Kidney glomerular epithelial cell (primary cell): Measurements from ENCODE around the gene TBL2.
A peak's percentile ranks its signal among the peaks of the same experiment; 100 is the strongest.
"Not testable (repeated sequence)": the region's sequence is repeated elsewhere in the genome, so short reads cannot be mapped to it uniquely, and the experiment has no call there.

Experiments used
- DNase-seq: peaks from one replicate; lab custom pipeline; 2025; lab: John Stamatoyannopoulos, UW

Gene TBL2

GRCh38 chr7:73535918-73536317 lies 42.5 kb downstream of the TBL2 start:
- not testable (repeated sequence) for DNase-seq

- no peak for DNase-seq
Observed at GRCh38 chr7:73533742-73534141, 44.6 kb downstream of the TBL2 start.

- DNase-seq: no peak
Observed at GRCh38 chr7:73532224-73532623, 46.2 kb downstream of the TBL2 start.

GRCh38 chr7:73530800-73531199 lies 47.6 kb downstream of the TBL2 start:
- no peak for DNase-seq

GRCh38 chr7:73526896-73527821 lies 51.2 kb downstream of the TBL2 start:
- no peak for DNase-seq

- DNase-seq: not testable (repeated sequence)
Observed at GRCh38 chr7:73526158-73526494, 52.3 kb downstream of the TBL2 start.

DNA sequence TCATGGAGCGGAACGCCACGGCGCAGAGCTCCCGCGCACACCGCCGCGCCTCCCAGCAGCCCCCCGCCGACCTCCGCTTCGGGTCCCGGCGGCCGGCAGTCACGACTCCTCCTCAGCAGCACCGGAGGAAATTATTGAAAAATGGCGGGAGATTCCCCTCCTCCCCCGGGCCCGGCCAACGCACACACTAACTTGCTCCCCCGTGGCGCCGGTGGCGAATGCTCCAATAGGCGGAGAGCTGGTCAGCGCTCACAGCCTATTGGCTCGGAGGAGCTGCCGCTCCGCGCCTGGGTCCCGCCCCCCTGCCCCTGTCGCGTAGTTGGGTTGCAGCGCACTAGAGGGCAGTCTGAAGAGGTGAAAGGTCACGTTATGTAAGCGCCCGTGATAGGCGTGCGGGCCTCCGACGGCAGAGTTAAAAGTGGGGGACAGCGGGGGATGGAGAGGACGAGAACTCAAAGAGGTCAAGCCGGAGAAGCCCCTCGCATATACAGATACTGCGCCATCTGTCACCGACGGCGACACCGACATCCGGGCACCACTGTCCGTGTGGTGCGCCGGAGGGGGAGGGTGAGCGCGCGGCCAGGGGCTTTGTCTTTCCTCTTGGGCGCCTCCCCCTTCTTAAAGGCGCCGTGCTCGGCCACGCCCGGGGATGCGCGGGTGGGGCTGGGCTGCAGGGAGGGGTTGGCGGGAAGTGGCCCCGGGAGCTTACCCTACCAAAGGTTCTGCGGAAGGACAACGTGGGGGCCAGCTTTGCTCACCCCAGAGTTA lies 56.1 kb downstream of the TBL2 start, which contains the start of gene BAZ1B:
Gene BAZ1B (minus strand): TSS at position 189 of the 768 bp plus-strand sequence. CDS start 360 bp downstream, outside the sequence.
- DNase-seq: peak; percentile 97

GRCh38 chr7:73521636-73522104 lies 56.7 kb downstream of the TBL2 start:
- DNase-seq: no peak

GRCh38 chr7:73520673-73521635 lies 57.4 kb downstream of the TBL2 start:
- peak; percentile 28 for DNase-seq

- DNase-seq: no peak
Observed at GRCh38 chr7:73519867-73520672, 58.3 kb downstream of the TBL2 start.

GRCh38 chr7:73518470-73518869 lies 59.9 kb downstream of the TBL2 start:
- DNase-seq: no peak
